TTC549 (cell line): ENCODE measurements around the gene RBP2.

Source experiments
- FAIRE-seq: peaks from 2 replicates; lab custom pipeline; 2012; peaks lifted over from hg19 to GRCh38; lab: Jason Lieb, UNC

RBP2 gene

DNA sequence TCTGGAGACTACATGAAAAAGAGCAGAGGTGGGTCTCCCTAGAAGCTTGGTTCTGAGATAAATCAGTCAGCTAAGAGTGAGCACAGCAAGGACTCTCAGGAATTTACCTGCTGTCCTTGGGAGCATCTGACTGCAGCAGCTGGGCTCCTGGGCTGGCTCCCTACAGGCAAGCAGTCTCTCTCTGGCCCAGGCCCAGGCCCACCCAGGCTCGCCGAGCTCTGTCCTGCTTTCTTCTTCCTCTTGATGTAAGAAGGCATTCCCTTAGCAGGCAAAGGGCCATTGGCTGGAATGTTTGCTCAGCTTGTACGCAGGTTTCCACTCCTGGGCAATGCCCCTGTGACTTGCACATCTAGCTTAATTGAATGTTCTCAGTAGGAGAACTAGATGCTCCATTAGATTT lies 4.3 kb upstream of the RBP2 start:
- FAIRE-seq, result no peak

DNA sequence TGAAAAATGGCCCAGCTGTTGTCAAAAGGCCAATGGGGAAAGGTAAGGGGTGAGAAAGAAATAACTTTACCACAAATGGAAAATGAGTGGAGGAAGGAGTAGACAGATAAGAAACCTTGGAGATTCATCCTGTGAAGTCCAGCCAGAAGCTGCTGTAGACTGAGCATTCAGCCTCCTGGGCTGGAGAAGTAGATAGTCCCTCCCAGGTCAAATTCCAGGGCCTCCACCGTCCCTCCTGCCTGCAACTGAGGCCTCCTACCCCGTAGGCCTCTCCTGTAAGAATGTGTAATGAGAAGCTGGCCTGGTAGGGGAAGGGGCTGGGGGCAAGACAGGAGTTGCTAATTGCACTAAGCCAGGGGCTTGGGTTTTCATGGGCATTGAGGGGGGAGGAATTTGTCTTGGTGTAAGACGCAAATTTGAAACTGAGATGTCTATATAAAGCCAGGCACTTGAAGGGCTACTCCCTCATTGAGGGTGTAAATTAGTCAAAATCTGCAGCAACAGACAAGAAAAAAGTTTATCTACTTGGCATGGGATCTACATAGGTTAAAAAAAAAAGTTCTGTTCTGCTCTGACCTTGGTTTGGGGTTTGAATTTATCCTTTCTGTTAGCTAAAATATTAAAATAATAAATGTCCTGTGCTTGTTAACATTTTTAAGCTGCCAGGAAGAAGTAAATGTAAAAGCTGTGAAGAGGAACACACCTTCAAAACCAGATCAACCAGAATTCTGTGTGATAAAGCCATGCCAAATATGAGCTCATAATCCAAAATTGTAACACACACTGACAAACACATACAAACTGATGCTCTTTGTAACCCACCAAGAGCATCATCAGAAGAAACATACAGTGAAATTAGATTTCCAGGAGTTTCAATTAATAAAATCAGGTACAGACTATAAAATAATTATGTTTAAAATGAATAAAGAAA lies 1.7 kb upstream of the RBP2 start:
- FAIRE-seq, result no peak

DNA sequence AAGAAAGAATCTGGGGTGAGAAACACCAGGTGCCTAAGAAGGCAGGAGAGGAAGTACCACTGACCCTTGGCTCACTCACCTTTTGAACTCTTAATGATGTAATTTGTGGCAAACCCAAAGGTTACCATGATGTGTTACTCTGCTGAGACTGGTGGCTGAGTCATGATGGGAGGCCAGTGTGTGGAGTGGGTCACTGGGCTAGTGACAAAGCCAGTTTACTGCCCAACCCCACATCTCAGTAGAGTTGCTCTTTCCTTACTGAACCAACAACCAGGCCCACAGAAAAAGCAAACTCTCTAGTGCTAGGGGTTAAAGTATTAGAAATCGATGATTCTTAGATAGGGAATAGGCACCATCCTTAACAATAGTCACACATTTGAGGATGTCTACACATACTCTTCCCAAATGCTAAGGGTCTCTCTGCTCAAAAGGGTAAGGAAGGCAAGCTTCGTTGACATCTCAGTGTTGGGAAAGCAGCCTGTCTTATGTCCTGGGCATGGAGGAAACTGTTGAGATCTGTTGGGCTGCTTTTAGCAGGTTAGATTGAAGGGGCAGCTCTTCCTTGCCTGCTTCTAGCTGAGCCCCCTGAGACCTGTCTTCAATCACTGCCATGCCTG lies 3.1 kb downstream of the RBP2 start:
- FAIRE-seq, result no peak

DNA sequence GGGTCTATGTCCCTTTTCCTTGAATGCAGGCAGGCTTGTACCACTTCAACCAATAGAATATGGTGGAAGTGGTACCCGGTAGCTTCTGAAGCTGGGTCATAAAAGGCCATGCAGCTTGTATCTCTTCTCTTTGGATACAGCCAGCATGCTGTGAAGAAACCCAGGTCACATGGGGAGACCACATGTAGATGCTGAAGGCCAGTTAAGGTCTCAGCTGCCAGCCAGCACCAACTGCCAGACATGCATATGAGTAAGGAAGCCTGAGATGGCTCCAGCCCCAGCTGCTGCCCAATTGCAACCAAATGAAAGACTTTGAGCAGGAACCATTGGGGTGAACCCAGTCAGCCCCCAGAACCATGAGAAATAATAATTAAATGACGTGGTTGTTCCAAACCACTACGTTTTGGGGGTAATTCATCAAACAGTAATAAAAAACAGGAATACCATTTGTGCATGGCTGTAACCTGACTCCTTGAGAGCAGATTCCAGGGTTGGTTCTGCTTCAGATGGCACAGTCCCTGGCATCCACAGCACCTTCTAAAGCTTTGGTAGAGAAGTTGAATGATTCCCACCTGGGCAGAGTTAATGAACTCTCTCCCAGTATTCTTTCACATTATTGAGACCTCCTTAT lies 3.8 kb downstream of the RBP2 start:
- FAIRE-seq, result no peak

DNA sequence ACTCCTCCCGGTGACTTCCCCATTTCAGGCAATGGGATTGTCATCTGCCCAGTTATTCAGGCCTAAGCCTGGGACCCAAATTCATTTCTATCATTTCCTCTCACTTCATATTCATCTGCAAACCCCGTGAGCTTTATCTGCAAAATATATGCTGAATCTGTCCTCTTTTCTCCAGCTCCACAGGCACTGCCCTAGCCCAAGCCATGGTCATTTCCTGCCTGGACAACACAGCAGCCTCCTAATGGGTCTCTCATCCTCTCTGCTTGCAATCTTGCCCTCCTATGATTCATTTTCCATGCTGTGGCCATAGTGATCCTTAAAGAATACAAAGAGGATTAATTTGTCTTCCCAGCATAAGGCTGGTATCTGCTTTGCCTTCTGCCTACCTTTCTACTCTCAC lies 6.1 kb downstream of the RBP2 start:
- FAIRE-seq, result no peak

DNA sequence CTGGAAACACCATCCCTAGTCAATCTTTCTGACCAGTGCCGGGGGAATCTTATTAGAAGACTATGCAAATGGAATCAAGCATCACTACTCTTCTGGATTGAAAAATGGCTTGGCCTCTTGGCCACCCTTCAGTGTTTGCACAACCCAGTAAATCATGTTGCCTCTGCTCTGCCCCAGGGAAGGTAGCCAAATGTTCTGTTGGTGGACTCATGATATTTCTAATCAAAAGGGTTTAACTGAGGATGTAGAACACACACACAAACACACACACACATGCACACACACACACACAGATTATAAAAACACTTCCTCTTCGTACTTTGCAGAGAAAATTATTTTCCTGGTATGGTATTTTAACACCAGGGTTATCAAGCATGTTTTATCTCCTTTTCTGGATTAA lies 7.9 kb downstream of the RBP2 start:
- FAIRE-seq, result no peak

DNA sequence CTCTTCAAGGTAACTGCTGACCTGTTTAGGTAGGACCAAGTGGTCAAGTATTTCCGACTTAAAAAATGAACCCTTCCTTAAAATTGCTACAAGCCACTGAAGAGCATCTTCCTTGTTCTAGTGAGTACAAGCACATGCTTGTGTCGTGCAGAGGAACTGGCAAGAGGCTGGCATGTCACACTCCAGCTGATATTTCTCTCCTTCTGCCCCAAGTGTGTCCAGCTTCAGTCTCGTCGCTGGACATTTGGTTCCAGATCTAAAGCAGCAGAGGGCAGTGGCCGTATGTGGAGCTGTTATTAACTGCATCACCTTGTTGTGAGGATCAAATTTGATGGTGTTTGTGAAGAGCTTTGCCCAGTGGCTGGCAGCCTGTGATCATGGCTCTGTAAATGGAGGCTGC lies 10.0 kb downstream of the RBP2 start:
- FAIRE-seq, result no peak

DNA sequence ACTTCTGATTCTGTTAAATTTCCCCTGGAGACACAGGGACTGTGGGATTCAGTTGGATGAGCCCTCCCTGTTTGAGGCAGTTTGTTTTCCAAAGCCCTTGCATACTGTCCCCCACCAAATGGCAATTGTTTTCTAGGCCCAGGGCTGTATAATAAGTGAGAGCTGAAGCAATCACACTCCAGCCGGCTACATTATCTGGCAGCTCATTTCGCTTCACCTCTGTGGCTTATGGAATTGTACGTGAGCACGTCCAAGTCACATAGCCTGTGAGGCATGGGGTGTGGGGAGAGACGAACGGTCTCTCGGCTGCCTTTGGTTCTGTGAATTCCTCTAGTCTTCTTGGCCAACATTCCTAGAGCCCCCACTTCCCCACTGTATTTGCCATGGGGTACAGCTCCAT lies 10.7 kb downstream of the RBP2 start:
- no peak for FAIRE-seq

DNA sequence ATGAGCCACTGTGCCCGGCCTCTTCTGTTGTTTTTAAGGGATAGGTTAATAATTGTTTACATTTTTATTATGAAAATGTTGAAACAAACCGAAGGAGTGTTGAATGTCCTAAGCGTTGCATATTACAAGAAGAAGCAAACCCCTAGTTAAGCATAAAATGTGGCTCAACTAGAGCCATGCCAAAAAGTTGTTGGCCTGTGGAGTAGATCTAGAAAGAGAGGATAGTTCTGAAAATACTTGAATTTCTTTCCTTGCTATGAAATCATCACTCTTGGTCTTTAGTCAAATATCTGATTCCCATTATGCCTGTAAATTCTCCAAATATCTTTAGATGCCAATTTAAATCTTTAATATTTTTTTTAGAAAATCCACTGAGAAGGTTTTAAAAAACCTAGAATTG lies 12.8 kb downstream of the RBP2 start:
- FAIRE-seq, result no peak

DNA sequence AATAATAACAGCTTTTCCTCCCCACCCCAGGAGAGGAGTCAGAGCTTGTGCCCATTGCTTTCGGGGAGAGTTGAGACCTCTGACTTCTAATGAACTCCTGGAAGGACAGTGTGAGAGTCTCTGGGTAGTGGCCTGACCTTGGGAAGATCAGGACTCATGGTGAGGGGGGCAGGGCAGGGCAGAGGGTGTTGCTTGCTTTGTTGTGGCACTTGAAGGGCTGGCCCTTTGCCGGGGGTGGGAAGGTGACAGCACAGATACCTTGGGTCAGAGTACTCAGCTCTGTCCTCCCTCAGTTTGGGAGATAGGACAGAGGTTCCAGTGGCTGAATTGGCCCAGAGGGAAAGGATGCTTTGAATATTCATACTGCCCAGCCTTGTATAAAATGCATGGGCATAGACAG lies 15.8 kb downstream of the RBP2 start:
- no peak for FAIRE-seq

DNA sequence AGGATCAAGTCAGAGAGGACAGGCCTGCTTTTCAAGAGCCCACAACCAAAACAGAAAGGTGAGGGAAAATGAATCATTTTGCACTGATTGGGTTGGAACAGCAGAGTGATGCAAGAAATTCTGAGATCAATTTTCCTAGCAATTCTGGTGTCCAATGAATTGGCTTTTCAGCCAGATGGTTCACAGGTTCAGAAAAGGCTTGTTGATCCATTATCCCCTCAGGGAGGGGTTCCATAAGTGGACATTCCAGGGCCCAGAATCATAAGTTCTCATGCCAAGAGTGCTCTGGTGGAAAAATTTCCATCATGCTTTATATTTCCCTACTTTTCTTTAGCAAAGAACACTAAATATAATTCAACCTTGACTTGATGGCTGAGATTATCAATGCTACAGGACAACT lies 16.2 kb downstream of the RBP2 start:
- no peak for FAIRE-seq

DNA sequence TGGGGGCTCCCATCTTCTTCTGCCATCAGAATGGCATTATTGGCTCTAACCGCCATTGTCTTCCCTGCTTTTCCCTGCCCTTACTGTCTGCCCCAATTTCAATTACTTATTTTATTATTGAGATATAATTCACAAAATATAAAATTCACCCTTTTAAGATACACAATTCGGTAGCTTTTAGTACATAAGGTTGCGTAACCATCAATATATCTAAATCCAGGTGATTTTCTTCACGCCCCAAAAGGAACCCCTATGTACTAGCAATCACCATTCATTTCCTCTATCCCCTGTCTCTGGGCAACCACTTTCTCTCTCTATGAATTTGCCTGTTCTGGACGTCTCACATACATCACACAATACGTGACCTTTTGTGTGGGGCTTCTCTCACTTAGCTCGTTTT lies 18.0 kb downstream of the RBP2 start:
- no peak for FAIRE-seq

DNA sequence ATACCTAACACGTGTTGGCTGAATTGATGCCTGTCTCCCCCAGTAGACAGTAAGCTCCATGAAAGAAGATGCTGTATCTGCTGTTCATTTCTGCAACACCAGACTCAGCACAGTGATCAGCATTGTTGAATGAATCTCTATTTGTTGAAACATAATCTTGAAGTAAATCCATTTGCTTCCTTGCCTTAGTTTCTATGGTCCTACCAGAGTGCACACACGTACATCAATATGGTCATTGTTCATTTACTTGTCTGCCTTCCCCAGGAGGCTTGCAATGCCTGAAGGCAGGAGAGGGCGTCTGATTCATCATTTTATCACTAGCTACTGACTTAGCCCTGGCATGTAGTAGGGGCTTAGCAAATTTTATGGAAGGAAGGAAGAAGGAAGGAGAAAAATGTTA lies 19.2 kb downstream of the RBP2 start:
- FAIRE-seq, result no peak

DNA sequence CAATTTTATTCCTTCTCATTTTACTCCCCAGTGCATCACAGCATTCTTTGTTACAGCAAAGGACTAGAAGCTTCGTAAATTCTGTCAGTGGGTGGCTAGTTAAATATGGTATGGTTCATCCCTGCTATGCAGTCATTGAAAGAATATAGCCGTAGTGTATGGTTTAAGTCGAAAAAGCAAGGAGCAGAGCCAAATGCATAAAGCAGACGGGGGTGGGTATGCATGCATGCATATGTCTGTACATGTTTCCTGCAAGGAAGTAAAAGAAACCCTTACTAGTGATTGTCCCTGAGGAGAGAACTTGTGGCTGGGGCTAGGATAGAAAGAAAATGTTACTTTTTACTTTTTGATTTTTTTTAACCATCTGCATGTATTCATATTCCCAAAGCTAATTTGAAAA lies 19.9 kb downstream of the RBP2 start:
- no peak for FAIRE-seq

DNA sequence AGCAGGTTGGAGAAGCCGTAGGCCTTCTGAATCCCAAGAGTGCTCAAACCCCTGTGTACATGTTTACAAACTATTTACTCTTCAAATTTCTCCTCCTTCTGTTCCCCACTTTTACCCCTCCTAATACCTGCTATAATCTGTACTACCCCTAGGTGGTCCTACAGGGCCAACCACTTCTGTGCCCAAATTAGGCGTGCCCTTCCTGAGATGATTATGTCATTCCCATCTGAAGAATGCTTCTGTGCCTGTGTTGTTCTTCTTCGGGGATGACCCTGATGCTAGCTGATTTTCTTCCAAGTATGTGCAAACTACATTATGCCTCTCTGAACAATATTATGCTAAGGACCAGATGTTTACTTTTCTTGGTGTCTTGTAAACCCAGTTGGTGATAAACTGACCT lies 20.5 kb downstream of the RBP2 start:
- FAIRE-seq, result no peak

DNA sequence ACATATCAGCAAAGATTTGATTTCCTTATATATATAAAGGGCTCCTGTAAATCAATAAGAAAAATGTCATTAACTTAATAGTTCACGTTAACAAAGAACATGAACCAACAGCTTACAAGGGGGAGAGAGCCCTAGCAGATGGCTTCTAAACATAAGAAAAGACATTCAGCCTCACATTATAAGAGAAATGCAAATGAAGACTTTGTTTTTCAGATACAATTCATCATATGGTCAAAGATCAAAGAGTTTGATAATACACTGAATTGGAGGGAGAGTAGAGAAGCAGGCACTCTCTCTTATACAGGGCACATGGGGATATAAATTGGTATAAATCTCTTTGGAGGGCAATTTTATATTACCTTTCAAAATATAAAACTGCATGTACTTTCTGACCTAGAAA lies 21.1 kb downstream of the RBP2 start:
- no peak for FAIRE-seq

DNA sequence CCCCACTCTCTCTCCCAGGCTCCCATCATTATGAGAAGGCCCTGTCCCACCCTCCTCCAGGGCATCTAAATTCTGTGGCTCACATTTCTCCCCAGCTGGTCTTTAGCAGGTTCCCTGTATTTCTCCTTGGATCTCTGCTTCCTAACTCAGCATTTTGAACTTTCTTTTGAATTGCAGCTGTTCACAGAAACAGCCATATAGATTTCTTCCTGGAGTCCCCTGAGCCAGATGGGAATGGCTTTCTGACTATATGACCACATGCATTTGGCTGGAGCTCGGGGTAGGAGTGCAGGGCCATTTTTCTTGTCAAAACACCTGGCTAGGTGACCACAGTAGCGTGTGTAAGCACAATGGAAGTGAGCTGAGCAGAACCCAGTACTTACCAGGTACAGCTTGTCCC lies 22.0 kb downstream of the RBP2 start:
- no peak for FAIRE-seq

DNA sequence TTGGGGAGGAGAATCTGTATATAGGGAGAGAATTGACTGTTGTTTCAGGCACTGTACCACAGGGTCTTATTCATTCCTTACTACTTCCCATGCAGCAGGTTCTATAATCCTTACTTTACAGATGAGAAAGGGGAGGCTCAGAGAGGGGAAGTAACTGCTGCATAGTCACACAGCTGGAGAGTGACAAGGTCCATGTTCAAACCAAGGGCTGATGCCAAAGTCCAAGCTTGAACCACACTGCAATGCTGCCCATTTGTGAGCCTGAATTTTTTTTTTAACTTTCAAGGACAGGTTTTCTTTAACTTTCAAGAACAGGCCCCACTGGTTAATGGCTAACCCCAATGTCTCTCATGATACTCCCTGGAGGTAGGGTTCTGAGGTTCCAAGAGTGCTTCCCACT lies 26.2 kb downstream of the RBP2 start:
- FAIRE-seq, result no peak

DNA sequence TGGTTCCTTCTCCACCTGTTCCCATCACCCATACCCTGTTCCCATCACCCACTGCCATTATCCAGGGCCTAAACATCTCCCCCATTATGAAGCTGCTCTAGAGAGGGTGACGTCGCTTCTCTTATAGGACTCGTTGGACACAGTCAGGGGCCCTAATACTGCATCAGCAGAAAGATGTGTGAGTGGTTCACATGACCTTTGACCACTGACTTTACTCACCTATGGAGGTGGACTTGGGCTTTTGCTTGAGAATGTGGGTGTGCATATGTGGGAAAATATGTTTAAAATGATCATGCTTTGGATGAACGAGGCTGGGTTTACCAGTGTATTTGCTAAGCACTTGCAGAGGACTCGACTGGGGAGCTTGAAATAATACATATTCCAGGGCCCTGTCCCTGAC lies 26.8 kb downstream of the RBP2 start:
- FAIRE-seq, result no peak

DNA sequence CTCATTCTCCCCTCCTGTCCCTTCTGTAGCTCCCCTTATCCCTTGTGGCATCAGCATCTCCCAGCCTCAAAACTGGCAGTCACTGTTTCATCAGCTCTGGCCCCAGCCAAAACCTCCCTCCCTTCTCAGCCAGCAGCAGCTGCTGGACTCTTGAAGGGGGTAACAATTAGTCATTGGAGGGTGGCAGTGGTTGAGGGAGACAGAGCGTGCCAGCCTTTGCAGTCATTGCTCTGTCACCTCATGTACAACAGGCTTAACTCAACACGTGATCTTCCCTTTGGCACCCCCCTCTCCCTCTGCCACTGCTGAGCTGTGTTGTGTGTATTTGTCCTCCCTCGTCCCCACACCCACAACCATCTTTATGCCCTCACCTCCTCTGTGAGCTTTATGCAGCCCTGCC lies 28.2 kb downstream of the RBP2 start:
- FAIRE-seq, result no peak

DNA sequence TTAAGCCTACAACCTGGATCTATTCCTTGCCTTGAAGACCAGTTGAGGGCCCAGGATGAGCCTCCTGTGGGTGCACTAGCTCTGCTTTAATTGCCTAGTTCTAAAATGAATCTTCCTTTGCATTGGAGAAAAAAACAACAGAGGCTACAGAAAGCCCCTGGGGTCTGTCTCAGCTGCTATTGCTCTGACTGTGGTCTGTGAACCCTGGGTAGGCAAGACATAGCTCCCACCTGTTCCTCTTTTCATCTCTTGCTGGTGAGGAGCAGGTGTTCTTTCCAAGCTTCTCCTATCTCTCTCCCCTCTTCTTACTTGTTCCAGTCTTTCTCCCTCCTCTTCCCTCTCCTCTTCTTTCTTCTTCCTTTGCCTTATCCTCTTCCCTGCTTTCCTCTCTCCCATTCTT lies 28.8 kb downstream of the RBP2 start:
- FAIRE-seq, result no peak

DNA sequence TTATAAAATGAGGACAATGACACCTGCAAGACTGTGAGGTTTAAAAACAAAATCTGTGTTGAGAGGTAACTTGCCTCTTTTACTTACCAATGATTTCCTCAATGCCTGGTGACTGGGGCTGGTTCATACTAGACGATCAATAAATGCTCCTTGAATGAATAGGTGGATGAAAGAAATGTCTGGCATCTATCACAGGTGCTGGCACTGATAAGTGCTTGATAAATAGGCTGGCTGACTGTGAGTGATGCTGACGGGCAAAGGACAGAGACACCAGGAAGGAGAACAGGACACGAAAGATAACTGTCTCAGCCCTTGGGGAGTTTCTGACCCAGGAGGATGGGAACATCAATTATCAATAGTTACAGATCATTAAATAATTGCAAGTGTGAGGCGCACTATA lies 31.9 kb downstream of the RBP2 start:
- no peak for FAIRE-seq

DNA sequence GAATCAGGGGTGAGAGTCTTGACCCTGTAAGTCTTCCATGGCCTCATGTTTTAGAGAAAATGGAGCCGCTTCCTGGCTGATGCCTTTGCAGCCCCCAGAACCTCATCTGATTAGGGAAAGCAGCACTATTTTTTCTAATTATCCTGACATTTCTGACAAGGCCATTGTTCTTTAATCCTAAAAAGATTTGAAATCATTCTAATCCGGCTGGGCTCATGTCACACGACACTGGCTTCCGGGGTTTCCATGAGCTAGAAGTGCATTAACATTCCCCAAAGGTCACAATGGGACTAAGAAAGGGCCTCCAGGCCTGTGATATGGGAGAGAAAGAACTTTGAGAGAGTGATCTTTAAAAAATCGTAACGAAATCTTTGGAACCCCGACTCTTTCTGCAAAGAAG lies 33.1 kb downstream of the RBP2 start:
- FAIRE-seq, result no peak

DNA sequence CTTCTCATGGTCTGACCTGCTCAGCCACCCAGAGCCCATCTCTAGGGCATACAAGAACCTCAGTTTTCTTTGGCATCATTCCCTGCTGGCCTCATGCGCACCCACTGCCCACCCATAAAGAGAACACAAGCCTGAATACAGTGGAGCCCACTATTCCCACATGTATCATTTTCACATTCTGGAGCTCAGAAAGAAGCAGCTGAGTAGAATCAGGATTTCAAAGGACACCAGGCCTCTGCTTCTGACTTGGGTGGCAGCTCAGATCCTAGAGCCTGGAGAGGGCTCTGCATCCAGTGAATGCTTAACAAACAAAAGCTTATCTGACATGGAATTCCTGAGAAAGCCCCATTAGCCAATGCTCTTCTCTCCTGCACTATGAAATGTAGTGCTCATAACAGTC lies 34.7 kb downstream of the RBP2 start:
- FAIRE-seq, result no peak
